Ovary (tissue), 9 donors: Measurements from ENCODE around the gene PRKCH. TPM values are rescaled to one million over a fixed set of nuclear protein-coding genes. Genes with fewer than 3 reads are reported as not detected.

Source experiments
- DNase-seq, 5 donors: peaks; one replicate each; pipeline ENCODE4 v3.0.0-alpha.2; 2019 to 2020
- H3K27ac ChIP-seq, 2 donors: fragments of 200-600 bp; one replicate each; pipeline versions ENCODE4 v1.5.1 to v1.8.0; 2019 to 2022
- H3K27me3 ChIP-seq: fragments of 200-600 bp; one replicate; pipeline ENCODE4 v1.8.0; 2022
- H3K36me3 ChIP-seq: fragments of 200-600 bp; sonication (generic); one replicate; pipeline ENCODE4 v1.5.1; 2019
- H3K4me1 ChIP-seq: one replicate; pipeline ENCODE4 v1.8.1; 2013; ENCODE audit warnings: mild to moderate bottlenecking, moderate library complexity; ENCODE audit not compliant: insufficient read depth
- H3K4me3 ChIP-seq: fragments of 200-600 bp; sonication (generic); one replicate; pipeline ENCODE4 v1.5.1; 2017
- H3K9me3 ChIP-seq, 2 donors: fragments of 200-600 bp in 1 of 2; sonication (generic) in 1 of 2; one replicate each; pipeline versions ENCODE4 v1.5.1 to v1.8.1; 2013 to 2019; ENCODE audit warnings: mild to moderate bottlenecking in 1 of 2, moderate library complexity in 1 of 2
- EP300 ChIP-seq: sonication (generic); formaldehyde crosslinking; IDR thresholded peaks from one replicate; pipeline ENCODE4 v1.6.1; 2017; ENCODE audit warnings: antibody characterized with exemption
- POLR2A ChIP-seq: fragments of 450-650 bp; IDR thresholded peaks from one replicate; pipeline ENCODE4 v1.6.1; 2017; ENCODE audit warnings: antibody characterized with exemption, mild to moderate bottlenecking, moderate library complexity
- WGBS, 3 donors: extraction: QIAGEN DNeasy Blood & Tissue Kit in 1 of 3; methylation state at CpG; one replicate each; pipeline versions ENCODE4 v1.1.5 to v1.1.7; 2013 to 2017; 5-methylcytosine and 5-hydroxymethylcytosine counted together
- intact Hi-C, 4 donors: fragments of 100-400 bp; cut with DNase I; formaldehyde crosslinking; loops; one replicate each; pipeline versions ENCODE4 v1.11.0 to v1.15.1; 2022 to 2023
- polyA plus RNA-seq, 2 donors: library from polyadenylated mRNA; stranded (reverse); fragments of 200-250 nt in 1 of 2; fragments of 350-450 nt in 1 of 2; fragmentation: Illumina TruSeq in 1 of 2; extraction: RNeasy Lipid Tissue Mini Kit (QIAGEN cat#74804) in 1 of 2; gene quantifications; one replicate each; pipeline ENCODE4 v1.2.3, GENCODE V29; 2013 to 2014
- total RNA-seq, 7 donors: library from RNA; depleted of rRNA in 2 of 7; stranded (reverse); fragments of >200 nt in 2 of 7; fragmentation: NEBNext Ultra II Directional in 3 of 7; extraction: Animal tissue kit (Norgen Biotek cat#: 25700) in 3 of 7; gene quantifications; one replicate each; pipeline versions ENCODE4 v1.1.0 to v1.2.4, GENCODE V29; 2016 to 2023
- TF ChIP-seq, protein P1 (sequence below), 3 donors: fragments of 450-650 bp in 2 of 3; fragments of 200-600 bp in 1 of 3; IDR thresholded peaks; one replicate each; pipeline versions ENCODE4 v1.5.1 to v1.8.0; 2016 to 2022; ENCODE audit warnings: antibody characterized with exemption in 3 of 3, mild to moderate bottlenecking in 1 of 3
- donor health status: DM: no; HTN: no; CAD: no; lungs with moderate emphysema.
- donor health status: DM: no; HTN: no; CAD: no.
- donor health status: Bipolar disorder and iron deficiency.
- donor health status: DM: yes; HTN: yes; CAD: no.
- donor health status: DM: no; HTN: no; CAD: no.
- donor health status: DM: yes; HTN: yes; CAD: no.

PRKCH gene
- total and polyA plus RNA-seq, 9 donors: 8.4 to 47.6 (median 15.9) TPM

DNA sequence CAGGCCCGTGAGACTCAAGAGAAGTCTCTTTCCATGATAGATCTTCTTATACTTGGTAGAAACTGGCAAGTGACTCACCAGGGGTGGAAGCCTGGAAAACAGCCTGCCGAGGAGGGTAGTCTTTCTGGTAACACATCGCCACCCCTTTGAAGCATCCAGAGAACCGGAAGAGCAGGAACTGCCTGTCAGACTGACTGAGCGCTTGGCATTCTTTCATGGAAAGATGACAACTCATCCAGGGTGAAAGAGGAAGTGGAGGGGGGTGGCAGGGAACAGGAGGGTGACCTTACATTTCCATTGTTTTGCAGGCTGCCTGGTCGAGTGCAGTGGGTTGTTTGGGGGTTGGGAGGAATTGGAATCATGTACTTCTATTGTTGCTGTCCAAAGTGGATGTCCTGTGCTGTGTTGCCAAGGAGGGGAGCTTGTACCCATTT, 34.5 kb downstream of the PRKCH start:
- DNase-seq: peak in 2 of 5 donors; percentile 18 to 40

DNA sequence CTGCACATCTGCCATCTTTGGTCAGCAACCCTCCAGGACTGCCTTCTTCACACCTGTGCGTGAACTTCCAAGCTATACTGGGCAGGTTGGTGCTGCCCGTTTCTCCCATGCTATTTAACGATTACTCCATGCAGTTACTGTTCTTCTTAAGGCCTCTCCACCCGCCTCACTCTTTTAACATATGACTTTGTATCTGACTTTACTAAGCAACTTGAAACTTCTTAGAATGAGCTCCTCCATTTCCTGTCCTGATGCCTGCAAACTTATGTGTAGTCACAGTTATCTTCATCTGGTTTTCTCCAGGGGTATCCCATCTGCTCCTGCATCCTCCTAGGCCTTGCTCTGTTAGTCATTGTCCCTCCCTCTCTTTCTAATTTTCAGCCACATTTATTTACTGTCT, 35.7 kb downstream of the PRKCH start:
- whole genome bisulfite sequencing, 3 donors: 86 to 92% (median 92%) methylated on average over 4 of the region's 4 CpGs
- no peaks in the 10 kb centered on the region for H3K36me3 ChIP-seq

More for the DNA sequence above, 34.5 kb downstream of the PRKCH start:
- intact Hi-C loops: no loop called here
- Histone ChIP-seq H3K27ac (no peak overlapping the region), H3K36me3 (no peaks in the 10 kb centered on the region), H3K27me3 (no peaks in the 10 kb centered on the region), H3K9me3 (no peaks in the 10 kb centered on the region), H3K4me1 (no peaks in the 10 kb centered on the region), H3K4me3 (no peak overlapping the region)
- TF ChIP-seq POLR2A (no peak), EP300 (peak; percentile 11)
- TF ChIP-seq, protein P1, sequence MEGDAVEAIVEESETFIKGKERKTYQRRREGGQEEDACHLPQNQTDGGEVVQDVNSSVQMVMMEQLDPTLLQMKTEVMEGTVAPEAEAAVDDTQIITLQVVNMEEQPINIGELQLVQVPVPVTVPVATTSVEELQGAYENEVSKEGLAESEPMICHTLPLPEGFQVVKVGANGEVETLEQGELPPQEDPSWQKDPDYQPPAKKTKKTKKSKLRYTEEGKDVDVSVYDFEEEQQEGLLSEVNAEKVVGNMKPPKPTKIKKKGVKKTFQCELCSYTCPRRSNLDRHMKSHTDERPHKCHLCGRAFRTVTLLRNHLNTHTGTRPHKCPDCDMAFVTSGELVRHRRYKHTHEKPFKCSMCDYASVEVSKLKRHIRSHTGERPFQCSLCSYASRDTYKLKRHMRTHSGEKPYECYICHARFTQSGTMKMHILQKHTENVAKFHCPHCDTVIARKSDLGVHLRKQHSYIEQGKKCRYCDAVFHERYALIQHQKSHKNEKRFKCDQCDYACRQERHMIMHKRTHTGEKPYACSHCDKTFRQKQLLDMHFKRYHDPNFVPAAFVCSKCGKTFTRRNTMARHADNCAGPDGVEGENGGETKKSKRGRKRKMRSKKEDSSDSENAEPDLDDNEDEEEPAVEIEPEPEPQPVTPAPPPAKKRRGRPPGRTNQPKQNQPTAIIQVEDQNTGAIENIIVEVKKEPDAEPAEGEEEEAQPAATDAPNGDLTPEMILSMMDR (IDR thresholded peaks at IDR 0.05): no peak
- WGBS, 3 donors: 46 to 51% (median 48%) methylated on average over 6 of the region's 6 CpGs

DNA sequence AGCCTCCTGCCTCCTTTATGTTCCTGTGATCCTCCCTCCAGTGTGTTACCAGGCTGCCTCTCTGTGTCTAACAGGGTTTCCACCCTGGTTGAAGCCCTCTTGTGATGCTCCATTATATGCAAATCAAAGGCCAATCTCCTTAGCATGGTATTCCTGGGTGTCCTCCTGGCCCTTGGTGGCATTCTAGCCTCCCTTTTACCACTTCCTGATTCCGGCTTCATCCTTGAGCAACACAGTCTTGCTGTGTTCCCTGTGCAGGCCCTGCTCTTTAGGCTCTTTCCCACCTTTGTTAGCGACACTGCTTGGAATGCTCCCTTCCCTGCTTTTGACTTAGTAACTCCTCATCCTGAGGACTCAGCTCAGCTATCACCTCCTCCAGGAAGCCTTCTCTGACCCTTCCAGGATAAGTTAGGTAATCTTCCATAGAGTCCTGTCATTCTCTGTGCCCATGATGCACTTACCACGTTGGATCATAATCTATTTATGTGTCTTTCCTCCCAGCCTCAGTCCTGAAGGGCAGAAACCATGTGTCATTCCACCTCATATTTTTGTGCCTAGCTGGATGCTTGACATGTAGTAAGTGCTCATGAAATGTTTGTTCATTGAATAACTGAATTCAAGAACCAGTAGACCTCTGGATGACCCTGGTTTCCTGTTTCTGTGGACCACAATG, 37.3 kb downstream of the PRKCH start:
- H3K4me1 ChIP-seq: no peaks in the 10 kb centered on the region
- 79 to 89% (median 83%) methylated on average over 3 of the region's 3 CpGs for WGBS, 3 donors
- no peak for TF ChIP-seq POLR2A
- TF ChIP-seq, protein P1 (IDR thresholded peaks at IDR 0.05): no peak
- no peak for TF ChIP-seq EP300
- no peak overlapping the region for H3K27ac ChIP-seq
- intact Hi-C loops: no loop called here
- H3K36me3 ChIP-seq: no peaks in the 10 kb centered on the region
- H3K27me3 ChIP-seq: no peaks in the 10 kb centered on the region
- H3K4me3 ChIP-seq: no peak overlapping the region
- no peak for DNase-seq
- no peaks in the 10 kb centered on the region for H3K9me3 ChIP-seq

More for the DNA sequence above, 35.7 kb downstream of the PRKCH start:
- DNase-seq: no peak
- Histone ChIP-seq H3K27ac (no peak overlapping the region), H3K4me1 (no peaks in the 10 kb centered on the region), H3K27me3 (no peaks in the 10 kb centered on the region), H3K9me3 (no peaks in the 10 kb centered on the region), H3K4me3 (no peak overlapping the region)
- TF ChIP-seq EP300 (no peak), POLR2A (no peak)
- TF ChIP-seq, protein P1 (IDR thresholded peaks at IDR 0.05): no peak
- intact Hi-C loops: no loop called here

DNA sequence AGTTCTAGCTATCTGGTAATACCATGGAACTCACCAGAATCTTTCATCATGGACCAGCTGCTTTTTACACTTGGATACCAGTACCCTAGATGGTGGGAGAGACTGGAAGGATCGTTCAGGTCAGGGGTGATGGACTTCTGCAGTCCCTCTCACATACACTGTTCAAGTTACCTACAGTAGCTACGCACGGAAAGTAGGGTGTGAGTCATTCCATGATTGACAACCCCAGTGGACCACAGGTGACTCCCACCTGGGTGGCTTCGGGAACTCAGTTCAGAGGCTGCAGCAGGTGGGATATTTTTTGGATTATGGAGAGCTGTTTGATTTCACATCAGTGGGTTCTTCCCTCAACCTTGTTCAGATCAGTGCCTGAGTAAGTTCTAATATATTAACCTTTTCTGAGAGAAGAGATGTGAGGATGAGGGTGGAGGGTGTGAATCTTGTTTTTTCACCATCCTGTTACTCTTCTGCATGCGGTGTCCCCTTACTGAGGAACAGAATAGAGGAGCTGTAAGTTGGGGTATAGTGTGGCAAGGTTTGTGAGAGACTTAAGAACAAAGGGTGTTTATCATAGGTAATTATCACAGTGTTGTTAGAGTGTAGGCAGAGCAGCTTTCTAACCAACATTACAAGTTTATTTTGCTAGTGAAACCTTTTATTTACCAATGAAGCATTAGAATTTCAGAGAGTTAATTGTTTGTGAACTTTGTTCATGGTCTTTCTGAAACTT, 39.6 kb downstream of the PRKCH start:
- WGBS, 3 donors: 58 to 72% (median 70%) methylated on average over 5 of the region's 5 CpGs
- intact Hi-C loops: no loop called here
- no peaks in the 10 kb centered on the region for H3K9me3 ChIP-seq

More for the DNA sequence above, 39.6 kb downstream of the PRKCH start:
- Histone ChIP-seq H3K4me3 (no peak overlapping the region), H3K27me3 (no peaks in the 10 kb centered on the region), H3K4me1 (no peaks in the 10 kb centered on the region), H3K36me3 (no peaks in the 10 kb centered on the region), H3K27ac (no peak overlapping the region)
- no peak for DNase-seq
- no peak for TF ChIP-seq POLR2A
- TF ChIP-seq, protein P1 (IDR thresholded peaks at IDR 0.05): no peak
- TF ChIP-seq EP300: no peak
